Left lobe of liver (tissue), 2 donors: ENCODE data around the gene ME3. TPM values are rescaled to one million over a fixed set of nuclear protein-coding genes. Genes with fewer than 3 reads are reported as not detected.

Source experiments
- ATAC-seq: fragments of 200-7000 bp; cut with Tn5 transposase; one replicate; pipeline ENCODE4 v1.9.1; 2020; ENCODE audit warnings: mild to moderate bottlenecking, moderate library complexity
- DNase-seq: peaks from one replicate; pipeline ENCODE4 v3.0.0-alpha.2; 2020; ENCODE audit warnings: low spot score
- total RNA-seq: library from RNA; stranded (reverse); gene quantifications from one replicate; pipeline ENCODE4 v1.2.1, GENCODE V29; 2021
- donor health status: DM: no; HTN: no; CAD: no; lungs with moderate emphysema.
- donor health status: DM: no; HTN: yes; CAD: no.

ME3 gene
- 4.0 TPM for total RNA-seq

DNA sequence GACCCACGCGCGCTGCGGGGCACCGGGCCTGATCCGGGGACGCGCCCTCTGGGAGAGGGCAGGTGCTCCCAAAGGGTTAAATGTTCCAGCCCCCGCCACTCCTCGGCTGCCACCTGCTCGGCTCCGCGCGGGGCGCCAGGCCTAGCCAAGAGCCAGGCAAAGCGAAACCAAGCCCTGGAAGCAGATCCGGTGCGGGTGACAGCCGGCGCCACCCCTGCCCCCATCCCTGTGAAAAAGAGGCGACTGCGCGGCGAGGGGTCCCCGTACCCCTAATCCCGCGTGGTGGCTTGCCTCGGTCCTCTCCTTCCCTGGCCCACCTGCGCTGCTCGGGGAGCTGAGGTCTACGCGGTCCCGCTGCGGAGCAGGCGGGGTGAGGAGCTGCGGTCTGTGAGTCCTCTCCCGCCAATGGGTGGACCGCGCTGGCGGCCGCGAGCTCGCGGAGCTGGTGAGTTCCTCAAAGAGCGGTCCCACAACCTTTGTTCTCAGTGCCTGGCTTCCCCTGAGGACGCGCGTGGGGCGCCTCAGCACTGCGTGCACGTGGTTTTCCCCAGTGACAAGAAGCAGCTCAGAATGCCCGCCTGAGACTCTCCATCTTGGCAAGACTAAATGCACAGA, at the start of gene ME3:
ME3 (minus strand) TSS at position 610 of the 615 bp plus-strand sequence.
- DNase-seq: peak; percentile 77
- ATAC-seq: peak; percentile 89

DNA sequence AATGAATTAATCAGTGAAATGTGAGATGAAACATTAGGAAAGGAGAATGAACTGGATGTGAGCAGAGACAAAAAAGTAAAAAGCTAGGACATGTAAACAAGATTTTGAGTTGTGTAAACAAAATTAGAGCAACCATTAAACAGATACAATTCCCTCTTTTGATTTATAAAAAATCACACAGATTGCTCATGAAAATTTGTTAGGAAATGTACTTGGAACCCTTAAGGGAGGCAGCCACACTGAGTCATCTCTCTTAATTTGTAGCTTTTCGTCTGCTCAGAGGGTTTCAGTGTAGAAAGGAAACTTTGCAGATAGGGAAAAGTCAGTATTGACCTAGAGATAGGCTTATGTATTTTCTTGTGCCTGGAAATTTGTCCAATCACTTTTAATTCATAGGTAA, 49.6 kb upstream of the ME3 start:
- no peak for DNase-seq
- ATAC-seq: no peak

DNA sequence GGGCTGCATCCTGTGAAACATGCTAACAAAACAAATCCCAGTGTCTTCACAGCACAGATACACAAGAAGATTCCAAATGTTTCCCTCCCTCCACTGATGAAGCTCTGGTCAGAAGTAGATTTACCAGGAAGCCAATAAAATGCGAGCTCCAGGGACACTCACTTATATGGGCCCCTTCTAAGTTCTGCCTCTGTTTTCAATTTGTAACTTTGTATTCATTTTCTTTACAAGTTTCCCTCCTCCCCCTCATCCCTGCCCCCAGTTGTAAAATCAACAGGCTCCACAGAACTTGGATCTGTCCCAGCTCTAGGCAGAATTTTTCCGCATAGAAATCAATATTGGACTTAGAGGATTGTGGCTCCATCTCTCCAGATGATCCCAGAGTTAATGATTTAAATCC, 48.1 kb upstream of the ME3 start:
- no peak for ATAC-seq

DNA sequence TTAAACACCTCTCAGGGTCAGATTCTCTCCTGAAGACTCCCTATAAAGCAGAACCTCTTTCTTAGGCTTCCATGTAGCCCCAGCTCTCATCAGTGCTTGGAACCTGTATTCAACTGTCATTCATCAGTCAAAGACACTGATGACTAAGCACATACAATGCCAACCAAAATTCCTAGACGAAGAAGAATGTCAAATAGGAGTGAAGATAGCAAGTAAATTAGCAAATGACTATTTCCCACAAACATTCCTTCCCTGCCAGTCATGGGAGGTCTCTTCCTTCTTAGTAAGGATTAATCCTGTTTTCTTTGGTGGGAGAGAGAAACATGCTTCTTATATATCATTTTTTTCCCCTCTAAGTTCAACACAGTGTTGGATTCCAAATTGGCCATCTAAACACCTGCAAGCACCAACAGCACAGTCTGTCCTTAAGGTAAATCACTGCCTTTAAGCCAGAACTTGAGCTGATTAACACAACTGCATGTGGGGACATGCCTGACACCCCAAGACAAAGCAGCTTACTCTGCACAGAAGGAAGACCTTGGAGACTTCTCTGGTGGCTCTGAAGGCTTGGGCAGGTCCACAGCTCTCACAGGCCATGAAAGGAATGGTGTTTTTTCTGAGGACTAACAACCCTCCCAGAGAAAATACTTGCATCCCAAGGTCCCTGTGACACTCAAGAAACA, 47.5 kb upstream of the ME3 start:
- DNase-seq (no peak), ATAC-seq (no peak)

More for the DNA sequence above, 48.1 kb upstream of the ME3 start:
- no peak for DNase-seq

DNA sequence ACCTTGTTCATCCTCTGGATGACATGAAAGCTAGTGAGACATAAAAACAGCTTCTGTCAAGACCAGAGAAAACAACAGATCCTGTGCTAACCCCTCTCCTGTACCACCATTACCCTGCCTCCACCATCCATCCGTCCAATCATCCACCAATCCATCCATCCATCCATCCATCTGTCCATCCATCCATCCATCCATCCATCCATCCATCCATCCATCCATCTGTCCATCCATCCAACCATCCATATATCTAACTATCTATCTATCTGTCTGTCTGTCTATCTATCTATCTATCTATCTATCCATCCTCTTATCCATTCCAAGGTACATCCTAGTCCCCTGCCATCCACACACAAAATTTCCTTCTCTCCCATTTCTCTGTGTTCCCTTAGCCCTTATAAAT, 46.6 kb upstream of the ME3 start:
- DNase-seq (no peak), ATAC-seq (no peak)

DNA sequence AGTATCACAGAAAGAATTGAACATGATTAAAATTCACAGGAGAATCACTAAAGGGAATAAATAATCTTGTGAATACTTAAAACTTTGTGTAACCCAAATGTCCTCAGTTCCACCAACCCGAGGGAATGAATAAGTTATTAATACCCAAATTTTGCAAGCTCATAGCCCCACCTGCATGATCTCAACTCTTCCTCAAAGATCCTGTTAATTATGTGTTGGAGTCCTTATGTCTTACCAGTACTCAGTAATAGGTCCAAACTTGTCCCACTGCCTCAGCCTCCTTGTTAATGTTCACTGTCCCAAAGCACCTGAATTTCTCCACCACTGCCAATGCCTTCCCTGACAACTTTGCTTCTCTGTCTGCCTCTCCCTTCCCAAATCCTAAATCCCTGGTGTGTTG, 46.1 kb upstream of the ME3 start:
- no peak for DNase-seq
- no peak for ATAC-seq

DNA sequence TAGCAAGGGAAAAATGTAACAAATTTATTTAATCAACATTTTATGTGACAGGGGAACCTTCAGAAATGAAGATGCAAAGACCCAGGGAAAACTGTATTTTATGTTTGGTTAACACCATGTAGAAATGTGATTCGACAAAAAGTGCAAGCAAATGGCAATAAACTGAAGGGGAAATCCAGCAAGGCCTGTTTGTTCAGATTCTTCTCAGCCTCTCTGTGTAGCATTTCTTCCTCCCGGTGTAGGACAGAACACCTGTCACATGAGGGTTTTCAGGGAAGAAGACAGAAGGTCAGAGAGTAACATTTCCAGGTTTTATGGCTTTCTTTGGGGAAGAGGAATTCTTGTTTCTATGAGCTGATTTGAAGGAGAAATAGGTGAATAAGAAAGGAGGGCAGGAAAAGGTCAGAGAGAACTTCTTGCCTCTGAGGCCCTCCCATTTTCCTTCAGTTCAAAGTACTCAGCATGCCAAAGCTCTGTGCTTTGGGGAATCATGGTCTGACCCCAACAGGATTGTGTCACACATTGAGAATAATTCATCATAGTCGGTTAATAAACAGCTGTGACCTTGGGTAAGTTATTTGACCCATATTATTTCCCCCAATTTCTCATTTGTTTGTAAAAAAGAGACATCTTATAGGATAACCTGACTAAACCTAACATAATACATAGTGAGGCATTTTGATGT, 45.5 kb upstream of the ME3 start:
- no peak for DNase-seq
- no peak for ATAC-seq

DNA sequence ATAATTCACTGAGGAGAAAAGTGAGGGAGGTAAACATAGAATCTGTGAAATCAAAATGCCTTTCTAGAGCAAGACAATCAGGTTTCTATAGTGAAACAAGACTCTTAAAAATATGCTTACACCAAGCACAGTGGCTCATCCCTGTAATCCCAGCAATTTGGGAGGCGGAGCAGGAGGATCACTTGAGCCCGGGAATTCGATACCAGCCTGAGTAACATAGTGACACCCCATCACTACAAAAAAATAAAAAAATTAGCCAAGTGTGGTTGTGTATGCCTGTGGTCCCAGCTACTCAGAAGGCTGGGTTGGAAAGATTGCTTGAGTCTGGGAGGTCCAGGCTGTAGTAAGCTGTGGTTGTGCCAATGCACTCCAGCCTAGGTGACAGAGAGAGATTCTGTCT, 43.2 kb upstream of the ME3 start:
- DNase-seq (no peak), ATAC-seq (no peak)

DNA sequence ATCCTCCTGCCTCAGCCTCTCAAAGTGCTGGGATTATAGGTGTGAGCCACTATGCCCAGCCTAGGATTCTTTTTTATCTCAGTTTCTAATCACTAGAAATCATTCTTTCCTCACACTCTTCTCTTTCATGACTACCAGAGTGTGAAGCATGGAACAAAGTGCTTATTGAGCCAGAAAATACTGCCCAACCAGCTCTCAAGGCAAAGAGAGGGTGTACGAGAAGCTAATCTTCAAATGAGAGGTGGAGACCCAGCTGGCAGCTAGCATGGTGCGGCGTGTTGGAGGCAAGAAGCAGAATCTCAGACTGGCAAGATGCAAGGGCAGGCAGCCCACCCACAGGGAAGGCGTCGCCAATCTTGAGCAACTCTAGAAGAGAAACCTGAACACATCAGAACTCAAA, 41.1 kb upstream of the ME3 start:
- DNase-seq (no peak), ATAC-seq (no peak)

DNA sequence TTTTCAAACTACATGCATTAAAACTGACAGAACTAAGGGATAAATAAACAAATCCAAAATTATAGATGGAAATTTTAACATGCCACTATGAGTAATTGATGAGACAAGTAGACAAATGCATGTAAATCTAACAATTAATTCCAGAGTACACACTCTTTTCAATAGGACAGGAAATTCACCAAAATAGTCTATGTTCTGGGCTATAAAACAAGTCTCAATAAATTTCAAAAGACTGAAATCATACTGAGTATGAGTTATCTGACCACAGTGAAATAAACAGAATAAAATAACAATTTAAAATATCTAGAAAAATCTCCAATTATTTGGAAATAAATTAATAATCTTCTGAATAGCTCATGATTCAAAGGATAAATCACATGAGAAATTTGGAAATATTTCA, 38.5 kb upstream of the ME3 start:
- DNase-seq (no peak), ATAC-seq (no peak)

DNA sequence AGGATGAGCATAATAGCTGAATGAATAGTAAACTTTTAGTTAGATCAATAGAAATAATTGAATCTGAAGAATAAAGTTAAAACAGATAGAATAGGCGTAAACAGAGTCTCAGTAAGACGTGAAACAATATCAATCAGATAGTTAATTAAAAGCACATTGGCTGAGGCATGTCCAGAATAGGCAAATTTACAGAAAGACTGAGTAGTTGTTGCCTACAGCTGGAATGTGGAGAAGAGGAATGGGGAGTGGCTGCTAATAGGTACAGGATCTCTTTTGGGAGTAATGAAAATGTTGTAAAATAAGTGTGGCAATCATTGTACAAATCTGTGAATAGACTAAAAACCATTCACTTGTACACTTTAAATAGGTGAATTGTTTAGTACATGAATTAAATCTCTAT, 36.3 kb upstream of the ME3 start:
- no peak for ATAC-seq
- no peak for DNase-seq

DNA sequence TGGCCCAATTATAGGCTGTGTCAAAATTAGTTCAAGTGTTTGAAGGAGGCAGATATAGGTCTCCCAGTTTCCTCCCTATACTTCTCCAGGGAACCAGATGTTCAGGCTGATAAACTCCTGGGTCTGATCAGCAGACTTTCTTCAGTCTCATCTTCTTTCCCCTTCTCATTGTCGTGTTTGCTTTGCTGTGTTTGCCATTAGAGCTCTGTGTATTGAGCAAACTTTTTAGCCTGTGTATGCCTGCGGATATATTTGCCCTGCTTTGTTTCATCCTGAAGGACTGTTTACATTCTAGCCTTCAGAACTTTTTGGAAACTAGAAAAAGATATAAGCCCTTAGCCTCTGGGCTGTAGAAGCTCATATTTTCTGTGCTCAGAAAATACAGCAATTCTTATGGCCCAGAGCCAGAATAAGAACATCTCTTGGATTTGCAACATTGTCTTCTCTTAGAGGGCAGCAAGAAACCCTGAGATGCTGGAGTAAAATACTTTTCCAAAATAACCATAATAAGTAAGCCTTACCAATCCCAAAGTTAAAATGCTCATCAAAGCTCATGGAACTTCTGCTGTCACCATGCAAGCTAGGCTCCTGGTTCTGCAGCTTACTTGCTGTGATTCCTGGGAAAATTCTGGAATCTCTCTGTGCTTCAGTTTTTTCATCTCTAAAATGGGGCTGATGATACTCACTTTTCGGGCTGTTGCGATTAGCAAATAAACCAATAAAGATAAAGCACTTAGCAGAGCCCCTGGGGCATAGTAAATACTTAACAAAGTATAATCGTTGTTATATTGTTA, 34.1 kb upstream of the ME3 start:
- DNase-seq (no peak), ATAC-seq (peak; percentile 64)

DNA sequence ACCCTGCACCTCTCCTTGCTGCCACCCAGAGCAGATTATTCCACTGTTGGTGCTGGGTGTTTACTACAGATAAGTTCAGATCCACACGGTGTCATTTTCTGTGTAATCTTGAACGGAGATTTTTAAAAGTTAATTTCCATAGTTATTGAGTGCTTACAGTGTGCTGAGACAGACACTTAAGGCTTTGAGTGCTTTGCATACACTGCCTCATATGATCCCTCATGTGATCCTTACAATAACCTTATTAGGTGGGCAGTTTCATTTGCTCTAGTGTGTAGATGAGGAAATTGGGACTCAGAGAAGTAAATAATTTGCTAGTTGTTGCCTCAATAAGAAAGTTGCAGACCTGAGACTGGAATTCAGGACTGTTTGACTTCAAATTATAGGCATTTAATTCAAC, 32.3 kb upstream of the ME3 start:
- ATAC-seq (no peak), DNase-seq (no peak)

DNA sequence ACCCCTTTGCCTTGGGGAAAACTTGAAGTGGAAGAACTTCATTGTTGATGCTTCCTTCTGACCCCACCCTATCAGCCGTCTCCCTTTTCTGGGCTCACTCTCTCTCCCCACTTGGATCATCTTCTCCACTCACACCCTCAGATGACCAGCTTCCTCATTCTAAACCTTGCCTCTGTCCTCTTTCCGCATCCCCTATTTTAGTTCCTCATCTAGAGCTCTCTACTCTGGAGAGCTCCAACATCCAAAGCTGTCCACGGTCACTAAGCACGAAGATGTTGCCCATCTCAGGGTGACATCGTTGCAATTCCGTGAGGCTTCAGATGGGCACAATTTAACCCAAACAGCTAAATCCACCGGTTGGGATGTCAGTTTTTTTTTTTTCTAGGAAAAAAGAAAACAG, 31.6 kb upstream of the ME3 start:
- ATAC-seq: no peak

DNA sequence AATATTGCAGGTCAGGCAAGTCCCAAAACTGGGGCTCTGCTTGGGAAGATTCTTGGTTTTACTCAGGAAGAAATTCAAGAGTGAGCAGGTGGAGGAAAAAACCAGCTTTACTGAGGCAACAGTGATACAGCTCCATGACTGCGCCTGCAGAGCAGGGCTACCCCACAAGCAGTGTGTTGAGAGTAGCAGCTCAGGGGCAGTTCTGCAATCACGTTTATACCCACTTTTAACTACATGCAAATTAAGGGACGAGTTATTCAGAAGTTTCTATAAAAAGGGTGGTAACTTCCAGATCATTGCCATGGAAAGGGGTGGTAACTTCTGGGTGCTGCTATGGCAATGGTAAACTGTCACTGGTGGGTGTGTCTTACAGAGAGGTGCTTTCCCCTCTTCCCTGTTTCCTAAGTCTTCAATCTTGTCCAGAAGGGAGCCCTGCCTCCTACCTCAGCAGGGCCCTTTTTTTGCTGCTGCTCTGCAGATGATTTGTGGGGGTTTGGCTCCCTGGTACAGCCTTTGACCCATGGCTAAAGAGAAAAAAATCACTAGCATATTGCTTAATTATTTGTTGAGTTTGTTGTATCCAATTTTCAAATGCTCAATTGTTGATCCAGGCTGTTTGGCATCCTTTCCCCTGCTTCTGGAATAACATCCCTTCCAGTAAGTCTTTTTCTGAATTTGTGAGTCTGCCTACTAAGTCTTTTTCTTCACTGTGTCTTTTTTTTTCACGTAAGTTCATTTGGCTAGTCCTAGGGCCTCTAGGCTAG, 30.0 kb upstream of the ME3 start:
- no peak for DNase-seq
- peak; percentile 69 for ATAC-seq

More for the DNA sequence above, 31.6 kb upstream of the ME3 start:
- DNase-seq: no peak

DNA sequence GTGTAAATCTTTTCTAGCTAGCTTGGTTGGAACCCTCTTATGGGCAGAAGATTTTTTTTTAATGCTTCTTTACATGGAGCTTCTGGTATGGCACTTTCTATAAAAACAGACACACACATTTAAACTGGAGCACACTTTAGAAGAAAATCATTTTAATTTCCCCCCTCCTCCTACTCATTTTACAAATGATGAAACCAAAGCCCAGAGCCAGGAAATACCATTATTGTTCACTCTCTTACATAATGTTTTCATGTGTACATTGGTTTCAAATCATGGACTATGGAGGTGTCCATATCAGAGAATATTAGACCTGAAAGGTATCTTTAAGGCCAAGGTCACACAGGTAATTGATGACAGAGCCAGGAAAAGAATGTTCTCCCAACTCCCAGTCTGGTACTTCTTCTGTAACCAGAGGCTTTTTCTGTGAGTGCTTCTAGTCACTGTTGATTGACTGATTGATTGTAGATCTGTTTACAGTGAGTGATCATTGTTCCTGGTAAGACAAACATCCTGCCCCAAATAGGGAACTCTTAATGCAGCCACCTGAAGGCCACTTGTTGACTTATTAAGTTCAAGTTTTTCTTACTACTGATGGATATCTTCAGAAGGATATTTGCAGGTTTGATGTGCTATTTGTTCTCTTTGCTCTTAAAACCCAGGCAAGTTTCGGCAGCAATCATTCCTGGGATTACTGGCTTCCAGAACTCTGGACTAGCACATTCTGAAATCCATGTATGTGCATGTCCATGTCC, 26.8 kb upstream of the ME3 start:
- ATAC-seq: no peak
- no peak for DNase-seq

DNA sequence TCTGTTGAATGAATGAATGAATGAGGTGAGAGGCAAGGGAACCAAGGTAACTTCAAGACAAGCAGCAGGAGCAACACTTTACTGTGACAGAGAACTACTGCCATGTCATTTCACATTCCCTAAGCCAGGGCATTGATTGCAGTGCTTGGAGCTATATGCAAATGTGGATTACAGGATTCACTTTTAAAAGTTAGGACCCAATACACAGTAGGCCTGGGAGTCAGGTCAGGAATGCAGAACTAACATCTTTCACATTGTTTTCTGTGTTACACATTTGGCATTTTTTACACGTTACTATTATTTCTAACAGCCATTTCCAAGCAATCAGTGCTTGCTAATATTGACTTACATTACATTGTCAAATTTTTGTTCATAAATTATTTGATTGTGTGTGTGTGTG, 26.2 kb upstream of the ME3 start:
- ATAC-seq (no peak), DNase-seq (no peak)

DNA sequence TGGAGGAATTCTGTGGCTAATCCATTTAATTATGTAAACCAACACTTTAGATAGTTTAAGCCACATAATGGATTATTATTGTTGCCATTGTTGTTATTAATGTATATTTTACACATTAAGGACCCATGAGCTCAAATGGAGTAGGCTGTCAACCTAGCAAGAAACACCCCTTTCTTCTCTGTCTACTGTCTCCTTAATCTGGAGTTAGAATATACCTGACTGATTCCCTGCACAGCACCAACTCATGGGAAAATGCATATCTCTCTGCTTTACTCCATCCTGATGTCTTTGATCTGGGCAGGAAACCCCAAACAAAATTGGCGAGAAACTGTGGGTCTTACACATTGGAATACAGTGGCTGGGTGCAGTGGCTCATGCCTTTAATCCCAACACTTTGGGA, 24.0 kb upstream of the ME3 start:
- DNase-seq: no peak
- no peak for ATAC-seq

DNA sequence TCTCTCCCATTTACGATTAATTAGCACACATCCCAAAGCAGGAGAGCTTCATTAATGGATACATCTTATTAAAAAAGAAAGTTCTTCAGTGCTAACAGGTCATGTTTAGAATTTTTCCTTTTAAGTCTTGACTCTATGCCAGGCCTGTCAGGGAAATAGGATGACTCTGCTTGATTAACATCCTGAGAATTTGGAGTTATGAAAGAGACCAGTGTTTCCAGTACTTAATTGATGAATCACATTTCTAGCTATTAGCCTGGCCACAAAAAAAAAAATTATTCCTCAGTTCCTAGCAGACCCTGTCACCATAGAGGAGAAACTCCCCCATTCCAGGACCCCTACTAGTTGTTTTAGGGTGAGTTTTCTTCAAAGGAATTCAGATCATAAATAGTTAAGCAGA, 23.6 kb upstream of the ME3 start:
- ATAC-seq: no peak

DNA sequence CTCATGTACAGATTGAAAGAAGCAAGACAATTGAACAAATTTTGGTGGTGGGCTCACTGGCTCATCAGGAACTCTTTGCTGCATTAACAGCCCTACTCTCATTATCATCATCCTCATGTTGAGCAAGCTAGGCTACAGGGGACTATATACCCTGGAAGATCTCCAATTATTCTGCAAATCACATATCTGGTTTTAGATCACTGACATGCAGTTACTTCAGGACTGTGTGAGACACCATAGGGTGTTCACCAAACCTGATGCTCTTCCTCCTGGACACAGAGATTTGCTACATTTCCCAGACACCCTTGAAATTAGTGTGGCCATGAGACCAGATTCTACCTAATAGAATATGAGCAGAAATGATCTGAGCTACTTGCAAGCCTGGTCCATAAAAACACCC, 23.0 kb upstream of the ME3 start:
- ATAC-seq: no peak
- no peak for DNase-seq

More for the DNA sequence above, 23.6 kb upstream of the ME3 start:
- no peak for DNase-seq
